GM18499 (cell line): Measurements from ENCODE around the gene PAOX.
"Not testable (repeated sequence)": the region's sequence is repeated elsewhere in the genome, so short reads cannot be mapped to it uniquely, and the experiment has no call there.

ENCODE experiments used
- ATAC-seq: cut with Tn5 transposase; IDR thresholded peaks from one replicate; pipeline ENCODE4 v1.9.1; 2021; ENCODE audit warnings: moderate number of reproducible peaks; ENCODE audit not compliant: insufficient read depth, unreplicated experiment

Gene PAOX

GRCh38 chr10:133422807-133423771 is 44.0 kb downstream of the PAOX start:
- no peak for ATAC-seq

- not testable (repeated sequence) for ATAC-seq
Measured at GRCh38 chr10:133424102-133424501, 45.0 kb downstream of the PAOX start.

GRCh38 chr10:133424601-133425000 is 45.5 kb downstream of the PAOX start, which contains the start of gene SPRN:
SPRN (minus strand) TSS chr10:133424625; CDS start chr10:133423681, 944 bp downstream.
- not testable (repeated sequence) for ATAC-seq

GRCh38 chr10:133429571-133429970 is 50.5 kb downstream of the PAOX start:
- ATAC-seq: not testable (repeated sequence)

- not testable (repeated sequence) for ATAC-seq
Measured at GRCh38 chr10:133431888-133432613, 53.0 kb downstream of the PAOX start.

GRCh38 chr10:133432789-133433188 is 53.7 kb downstream of the PAOX start:
- not testable (repeated sequence) for ATAC-seq

- ATAC-seq: no peak
Measured at GRCh38 chr10:133438711-133439273, 59.7 kb downstream of the PAOX start.

- no peak for ATAC-seq
Measured at GRCh38 chr10:133439517-133440461, 60.7 kb downstream of the PAOX start.

- no peak for ATAC-seq
Measured at GRCh38 chr10:133440633-133441285, 61.7 kb downstream of the PAOX start.
